T1000 (cell line): ENCODE results near the gene AACS.

Source experiments
- DNase-seq: peaks from one replicate; lab custom pipeline; 2025; ENCODE audit warnings: mixed read lengths; lab: John Stamatoyannopoulos, UW

AACS gene

GRCh38 chr12:125185740-125186470 lies 120.7 kb downstream of the AACS start, which contains the start of gene TMEM132B:
Gene TMEM132B, plus strand, starts transcription at chr12:125186386.
- DNase-seq: peak; percentile 69

GRCh38 chr12:125186471-125187147 lies 121.4 kb downstream of the AACS start:
- no peak for DNase-seq

- DNase-seq: no peak
These were observed 122.0 kb downstream of the AACS start for GRCh38 chr12:125187148-125187745.

GRCh38 chr12:125187780-125188741 lies 122.8 kb downstream of the AACS start:
- DNase-seq: no peak

GRCh38 chr12:125189015-125189414 lies 123.8 kb downstream of the AACS start:
- no peak for DNase-seq

- no peak for DNase-seq
These were observed 124.3 kb downstream of the AACS start for GRCh38 chr12:125189502-125189901.

- no peak for DNase-seq
These were observed 126.3 kb downstream of the AACS start for GRCh38 chr12:125191361-125192087.

GRCh38 chr12:125192690-125193221 lies 127.5 kb downstream of the AACS start:
- DNase-seq: no peak
